ENCODE measurements around the gene GNB3.

DNA sequence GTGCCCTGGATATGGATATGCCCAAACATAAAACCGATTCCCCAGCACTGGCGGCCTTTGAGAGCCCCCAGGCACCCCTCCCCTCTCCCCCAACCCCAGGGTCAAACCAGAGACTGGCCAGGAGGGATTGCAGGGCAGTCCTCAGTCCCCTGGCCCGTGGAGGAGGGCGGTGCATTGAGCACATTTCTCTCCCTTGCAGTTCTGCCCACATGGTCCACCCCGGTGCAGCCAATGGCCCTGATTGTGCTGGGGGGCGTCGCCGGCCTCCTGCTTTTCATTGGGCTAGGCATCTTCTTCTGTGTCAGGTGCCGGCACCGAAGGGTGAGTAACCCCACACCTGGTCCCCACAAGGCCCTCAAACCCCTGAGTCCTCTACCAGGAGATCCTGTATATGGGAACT, 22.5 kb upstream of the GNB3 start:
- TF ChIP-seq, protein P1, sequence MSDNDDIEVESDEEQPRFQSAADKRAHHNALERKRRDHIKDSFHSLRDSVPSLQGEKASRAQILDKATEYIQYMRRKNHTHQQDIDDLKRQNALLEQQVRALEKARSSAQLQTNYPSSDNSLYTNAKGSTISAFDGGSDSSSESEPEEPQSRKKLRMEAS (IDR thresholded peaks at IDR 0.05), result no peak
- TF ChIP-seq, protein P2, sequence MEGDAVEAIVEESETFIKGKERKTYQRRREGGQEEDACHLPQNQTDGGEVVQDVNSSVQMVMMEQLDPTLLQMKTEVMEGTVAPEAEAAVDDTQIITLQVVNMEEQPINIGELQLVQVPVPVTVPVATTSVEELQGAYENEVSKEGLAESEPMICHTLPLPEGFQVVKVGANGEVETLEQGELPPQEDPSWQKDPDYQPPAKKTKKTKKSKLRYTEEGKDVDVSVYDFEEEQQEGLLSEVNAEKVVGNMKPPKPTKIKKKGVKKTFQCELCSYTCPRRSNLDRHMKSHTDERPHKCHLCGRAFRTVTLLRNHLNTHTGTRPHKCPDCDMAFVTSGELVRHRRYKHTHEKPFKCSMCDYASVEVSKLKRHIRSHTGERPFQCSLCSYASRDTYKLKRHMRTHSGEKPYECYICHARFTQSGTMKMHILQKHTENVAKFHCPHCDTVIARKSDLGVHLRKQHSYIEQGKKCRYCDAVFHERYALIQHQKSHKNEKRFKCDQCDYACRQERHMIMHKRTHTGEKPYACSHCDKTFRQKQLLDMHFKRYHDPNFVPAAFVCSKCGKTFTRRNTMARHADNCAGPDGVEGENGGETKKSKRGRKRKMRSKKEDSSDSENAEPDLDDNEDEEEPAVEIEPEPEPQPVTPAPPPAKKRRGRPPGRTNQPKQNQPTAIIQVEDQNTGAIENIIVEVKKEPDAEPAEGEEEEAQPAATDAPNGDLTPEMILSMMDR (IDR thresholded peaks at IDR 0.05 in 2 of 3, conservative IDR thresholded peaks at IDR 0.05 in 1 of 3; ENCODE audit: borderline replicate concordance in 1 of 3, insufficient read depth in 1 of 3, low read depth in 2 of 3, low read length in 2 of 3), result no peak
- TF ChIP-seq, protein P3, sequence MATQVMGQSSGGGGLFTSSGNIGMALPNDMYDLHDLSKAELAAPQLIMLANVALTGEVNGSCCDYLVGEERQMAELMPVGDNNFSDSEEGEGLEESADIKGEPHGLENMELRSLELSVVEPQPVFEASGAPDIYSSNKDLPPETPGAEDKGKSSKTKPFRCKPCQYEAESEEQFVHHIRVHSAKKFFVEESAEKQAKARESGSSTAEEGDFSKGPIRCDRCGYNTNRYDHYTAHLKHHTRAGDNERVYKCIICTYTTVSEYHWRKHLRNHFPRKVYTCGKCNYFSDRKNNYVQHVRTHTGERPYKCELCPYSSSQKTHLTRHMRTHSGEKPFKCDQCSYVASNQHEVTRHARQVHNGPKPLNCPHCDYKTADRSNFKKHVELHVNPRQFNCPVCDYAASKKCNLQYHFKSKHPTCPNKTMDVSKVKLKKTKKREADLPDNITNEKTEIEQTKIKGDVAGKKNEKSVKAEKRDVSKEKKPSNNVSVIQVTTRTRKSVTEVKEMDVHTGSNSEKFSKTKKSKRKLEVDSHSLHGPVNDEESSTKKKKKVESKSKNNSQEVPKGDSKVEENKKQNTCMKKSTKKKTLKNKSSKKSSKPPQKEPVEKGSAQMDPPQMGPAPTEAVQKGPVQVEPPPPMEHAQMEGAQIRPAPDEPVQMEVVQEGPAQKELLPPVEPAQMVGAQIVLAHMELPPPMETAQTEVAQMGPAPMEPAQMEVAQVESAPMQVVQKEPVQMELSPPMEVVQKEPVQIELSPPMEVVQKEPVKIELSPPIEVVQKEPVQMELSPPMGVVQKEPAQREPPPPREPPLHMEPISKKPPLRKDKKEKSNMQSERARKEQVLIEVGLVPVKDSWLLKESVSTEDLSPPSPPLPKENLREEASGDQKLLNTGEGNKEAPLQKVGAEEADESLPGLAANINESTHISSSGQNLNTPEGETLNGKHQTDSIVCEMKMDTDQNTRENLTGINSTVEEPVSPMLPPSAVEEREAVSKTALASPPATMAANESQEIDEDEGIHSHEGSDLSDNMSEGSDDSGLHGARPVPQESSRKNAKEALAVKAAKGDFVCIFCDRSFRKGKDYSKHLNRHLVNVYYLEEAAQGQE (IDR thresholded peaks at IDR 0.05; ENCODE audit: low read depth), result no peak
- no peak for TF ChIP-seq POLR2AphosphoS5 (IDR thresholded peaks at IDR 0.05; ENCODE audit: low read depth, low read length)
- TF ChIP-seq EZH2 (IDR thresholded peaks at IDR 0.05), result no peak
- no peak for TF ChIP-seq EGR1 (IDR thresholded peaks at IDR 0.05; ENCODE audit: low read depth)
- no peak for TF ChIP-seq CEBPB (IDR thresholded peaks at IDR 0.05; ENCODE audit: low read depth)
- TF ChIP-seq SRF (IDR thresholded peaks at IDR 0.05; ENCODE audit: low read depth), result no peak
- no peak for TF ChIP-seq EZH2phosphoT487 (IDR thresholded peaks at IDR 0.05; ENCODE audit: borderline replicate concordance)
- TF ChIP-seq RAD21 (IDR thresholded peaks at IDR 0.05; ENCODE audit: low read depth), result no peak
- TF ChIP-seq TCF7L2 (IDR thresholded peaks at IDR 0.05; ENCODE audit: borderline replicate concordance, extremely low read depth, insufficient read depth, insufficient read length), result no peak

Data from HCT116 (cell line).